ENCODE results near the gene CRHR2. TPM values are rescaled to one million over a fixed set of nuclear protein-coding genes. Genes with fewer than 3 reads are reported as not detected.

Gene CRHR2
- total and polyA plus RNA-seq, 2 donors (not counting 1 experiment from before 2014, with no cell fraction given), result not detected

DNA sequence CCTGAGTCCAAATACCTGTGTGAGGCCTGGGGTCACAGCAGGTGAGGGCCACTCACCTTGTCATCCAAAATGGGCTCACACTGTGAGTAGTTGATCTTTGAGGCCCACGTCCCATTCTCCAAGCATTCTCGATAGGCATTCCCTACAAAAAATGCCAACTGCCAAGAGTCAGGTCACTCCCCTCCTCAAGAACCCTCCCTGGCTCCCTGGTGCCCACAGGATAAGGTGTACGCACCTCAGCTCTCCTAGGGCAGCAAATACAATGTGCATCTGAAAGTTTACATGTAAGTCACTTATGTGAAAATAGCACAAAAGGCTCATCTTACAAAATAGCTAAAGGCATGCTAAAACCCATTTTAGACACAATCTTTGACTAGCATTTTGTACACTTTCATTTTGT, 15.1 kb downstream of the CRHR2 start:
- Histone ChIP-seq H3K4me2 (ENCODE audit: extremely low read depth, insufficient read depth, low read length) (no peak overlapping the region), H3K27ac (ENCODE audit: insufficient read depth, low read length) (no peak overlapping the region), H3K27me3 (ENCODE audit: control insufficient read depth, insufficient read depth, low read length) (peaks cover 4% of the 10 kb centered on the region), H3K9ac (ENCODE audit: insufficient read depth, low read length) (no peak overlapping the region), H4K20me1 (ENCODE audit: control insufficient read depth, extremely low read depth, insufficient read depth, low read length) (no peaks in the 10 kb centered on the region), H3K4me1 (ENCODE audit: control insufficient read depth, extremely low read depth, insufficient read depth, low read length) (no peaks in the 10 kb centered on the region), H3K36me3 (ENCODE audit: control insufficient read depth, insufficient read depth, low read length) (no peaks in the 10 kb centered on the region), H3K9me3 (ENCODE audit: control insufficient read depth, insufficient read depth, low read depth, low read length) (no peaks in the 10 kb centered on the region), H3K79me2 (ENCODE audit: control insufficient read depth, insufficient read depth, low read length) (no peaks in the 10 kb centered on the region), H2AFZ (ENCODE audit: low read length) (no peak overlapping the region), H3K4me3 (replicated peaks in 1 of 4; ENCODE audit: control extremely low read depth in 1 of 4, insufficient read depth in 1 of 4, low read depth in 3 of 4, low read length in 4 of 4) (no peak overlapping the region)
- TF ChIP-seq, protein P1, sequence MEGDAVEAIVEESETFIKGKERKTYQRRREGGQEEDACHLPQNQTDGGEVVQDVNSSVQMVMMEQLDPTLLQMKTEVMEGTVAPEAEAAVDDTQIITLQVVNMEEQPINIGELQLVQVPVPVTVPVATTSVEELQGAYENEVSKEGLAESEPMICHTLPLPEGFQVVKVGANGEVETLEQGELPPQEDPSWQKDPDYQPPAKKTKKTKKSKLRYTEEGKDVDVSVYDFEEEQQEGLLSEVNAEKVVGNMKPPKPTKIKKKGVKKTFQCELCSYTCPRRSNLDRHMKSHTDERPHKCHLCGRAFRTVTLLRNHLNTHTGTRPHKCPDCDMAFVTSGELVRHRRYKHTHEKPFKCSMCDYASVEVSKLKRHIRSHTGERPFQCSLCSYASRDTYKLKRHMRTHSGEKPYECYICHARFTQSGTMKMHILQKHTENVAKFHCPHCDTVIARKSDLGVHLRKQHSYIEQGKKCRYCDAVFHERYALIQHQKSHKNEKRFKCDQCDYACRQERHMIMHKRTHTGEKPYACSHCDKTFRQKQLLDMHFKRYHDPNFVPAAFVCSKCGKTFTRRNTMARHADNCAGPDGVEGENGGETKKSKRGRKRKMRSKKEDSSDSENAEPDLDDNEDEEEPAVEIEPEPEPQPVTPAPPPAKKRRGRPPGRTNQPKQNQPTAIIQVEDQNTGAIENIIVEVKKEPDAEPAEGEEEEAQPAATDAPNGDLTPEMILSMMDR (conservative IDR thresholded peaks at IDR 0.05 in 1 of 2, IDR thresholded peaks at IDR 0.05 in 1 of 2; ENCODE audit: low read depth in 1 of 2, low read length in 2 of 2), result no peak
- TF ChIP-seq EZH2 (IDR thresholded peaks at IDR 0.05; ENCODE audit: low read length, missing control alignments), result no peak
- no peak for DNase-seq (ENCODE audit: low read depth in 2 of 2)

DNA sequence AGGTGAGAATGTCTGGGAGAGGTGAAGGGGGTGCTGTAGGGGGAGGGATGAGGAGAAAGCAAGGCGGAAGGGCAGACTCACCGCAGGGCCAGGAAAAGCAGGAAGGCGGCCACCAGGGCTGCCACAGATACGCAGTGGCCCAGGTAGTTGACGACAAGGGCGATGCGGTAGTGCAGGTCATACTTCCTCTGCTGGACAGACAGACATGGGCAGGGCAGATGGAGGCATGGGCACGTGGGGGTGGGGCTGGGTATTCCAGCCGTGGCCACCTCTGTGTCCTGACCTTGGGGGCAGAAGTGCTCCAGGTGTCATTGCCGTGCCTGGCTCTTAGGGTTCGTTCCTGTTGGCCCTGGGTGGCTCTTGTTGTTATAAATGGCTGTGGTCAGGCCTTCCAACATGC, 16.8 kb downstream of the CRHR2 start:
- no peak overlapping the region for H2AFZ ChIP-seq (ENCODE audit: low read length)

DNA sequence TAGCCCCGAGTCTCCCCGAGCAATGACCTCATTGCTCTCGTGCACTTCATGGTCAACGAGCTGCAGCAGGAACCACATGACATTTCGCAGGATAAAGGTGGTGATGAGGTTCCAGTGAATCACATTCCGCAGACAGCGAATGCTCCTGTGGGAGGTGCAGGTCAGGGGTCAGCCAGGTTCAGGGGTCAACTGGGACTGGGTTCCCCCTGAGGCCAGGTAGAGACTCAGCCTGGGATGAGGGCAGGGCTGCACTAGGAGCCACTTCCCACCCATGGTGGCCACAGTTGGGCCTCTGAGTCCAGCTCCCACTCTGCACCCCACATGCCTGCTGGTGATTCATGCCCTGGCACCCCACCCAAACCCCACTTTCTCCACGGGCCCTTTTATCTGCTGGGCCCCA, 17.2 kb downstream of the CRHR2 start:
- DNase-seq (ENCODE audit: low read depth in 2 of 2), result no peak
- H3K36me3 ChIP-seq (ENCODE audit: control insufficient read depth, insufficient read depth, low read length), result no peaks in the 10 kb centered on the region
- TF ChIP-seq, protein P1 (conservative IDR thresholded peaks at IDR 0.05 in 1 of 2, IDR thresholded peaks at IDR 0.05 in 1 of 2; ENCODE audit: low read depth in 1 of 2, low read length in 2 of 2), result no peak
- TF ChIP-seq EZH2 (IDR thresholded peaks at IDR 0.05; ENCODE audit: low read length, missing control alignments), result no peak

More for the DNA sequence above, 16.8 kb downstream of the CRHR2 start:
- no peak for DNase-seq (ENCODE audit: low read depth in 2 of 2)
- Histone ChIP-seq H3K36me3 (ENCODE audit: control insufficient read depth, insufficient read depth, low read length) (no peaks in the 10 kb centered on the region), H3K27me3 (ENCODE audit: control insufficient read depth, insufficient read depth, low read length) (peaks cover 7% of the 10 kb centered on the region), H4K20me1 (ENCODE audit: control insufficient read depth, extremely low read depth, insufficient read depth, low read length) (no peaks in the 10 kb centered on the region), H3K4me2 (ENCODE audit: extremely low read depth, insufficient read depth, low read length) (no peak overlapping the region), H3K27ac (ENCODE audit: insufficient read depth, low read length) (no peak overlapping the region), H3K9me3 (ENCODE audit: control insufficient read depth, insufficient read depth, low read depth, low read length) (no peaks in the 10 kb centered on the region), H3K9ac (ENCODE audit: insufficient read depth, low read length) (no peak overlapping the region), H3K4me1 (ENCODE audit: control insufficient read depth, extremely low read depth, insufficient read depth, low read length) (no peaks in the 10 kb centered on the region), H3K4me3 (replicated peaks in 1 of 4; ENCODE audit: control extremely low read depth in 1 of 4, insufficient read depth in 1 of 4, low read depth in 3 of 4, low read length in 4 of 4) (no peak overlapping the region), H3K79me2 (ENCODE audit: control insufficient read depth, insufficient read depth, low read length) (no peaks in the 10 kb centered on the region)
- no peak for TF ChIP-seq EZH2 (IDR thresholded peaks at IDR 0.05; ENCODE audit: low read length, missing control alignments)
- TF ChIP-seq, protein P1 (conservative IDR thresholded peaks at IDR 0.05 in 1 of 2, IDR thresholded peaks at IDR 0.05 in 1 of 2; ENCODE audit: low read depth in 1 of 2, low read length in 2 of 2), result no peak

More for the DNA sequence above, 17.2 kb downstream of the CRHR2 start:
- Histone ChIP-seq H2AFZ (ENCODE audit: low read length) (no peak overlapping the region), H3K9me3 (ENCODE audit: control insufficient read depth, insufficient read depth, low read depth, low read length) (no peaks in the 10 kb centered on the region), H4K20me1 (ENCODE audit: control insufficient read depth, extremely low read depth, insufficient read depth, low read length) (no peaks in the 10 kb centered on the region), H3K27me3 (ENCODE audit: control insufficient read depth, insufficient read depth, low read length) (peaks cover 7% of the 10 kb centered on the region), H3K9ac (ENCODE audit: insufficient read depth, low read length) (no peak overlapping the region), H3K27ac (ENCODE audit: insufficient read depth, low read length) (no peak overlapping the region), H3K4me2 (ENCODE audit: extremely low read depth, insufficient read depth, low read length) (no peak overlapping the region), H3K79me2 (ENCODE audit: control insufficient read depth, insufficient read depth, low read length) (no peaks in the 10 kb centered on the region), H3K4me1 (ENCODE audit: control insufficient read depth, extremely low read depth, insufficient read depth, low read length) (no peaks in the 10 kb centered on the region), H3K4me3 (replicated peaks in 1 of 4; ENCODE audit: control extremely low read depth in 1 of 4, insufficient read depth in 1 of 4, low read depth in 3 of 4, low read length in 4 of 4) (no peak overlapping the region)

All from fibroblast of lung (primary cell).